PC-9 (cell line): ENCODE measurements around the gene STK32B.

Experiments used
- CTCF ChIP-seq: fragments of 200-600 bp; sonication (generic); conservative IDR thresholded peaks from 2 replicates; pipeline ENCODE4 v1.6.1; 2017; ENCODE audit warnings: mixed run types, antibody characterized with exemption, mild to moderate bottlenecking, moderate library complexity
- EZH2 ChIP-seq: fragments of 200-600 bp; sonication (generic); IDR thresholded peaks from 2 replicates; pipeline ENCODE4 v1.8.0; 2017; ENCODE audit warnings: antibody characterized with exemption, low read depth

DNA sequence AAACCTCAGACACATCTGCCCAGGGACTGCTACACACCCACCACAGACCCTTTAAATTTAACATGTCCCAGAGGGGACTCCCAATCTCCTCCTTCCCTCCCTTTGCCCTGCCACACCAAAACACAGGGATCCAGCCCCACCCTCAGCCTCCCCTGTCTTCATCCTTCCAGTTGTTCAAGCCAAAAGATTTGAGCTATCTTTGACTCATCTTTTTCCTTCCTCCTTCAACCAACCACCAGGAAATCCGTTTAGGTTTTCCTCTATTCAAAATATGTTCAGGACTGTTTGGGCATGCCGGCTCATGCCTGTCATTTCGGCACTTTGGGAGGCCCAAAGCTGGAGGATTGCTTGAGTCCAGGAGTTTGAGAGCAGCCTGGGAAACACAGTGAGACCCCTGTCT, 6.9 kb upstream of the STK32B start:
- TF ChIP-seq EZH2, result no peak
- TF ChIP-seq CTCF, result no peak
